HTR-8/SVneo (cell line): ENCODE data around the gene PAQR5.
"Not testable (repeated sequence)": the region's sequence is repeated elsewhere in the genome, so short reads cannot be mapped to it uniquely, and the experiment has no call there.

Experiments used
- DNase-seq: peaks from one replicate; pipeline ENCODE4 v3.0.0; 2011; ENCODE audit warnings: low spot score, mixed read lengths; ENCODE audit not compliant: insufficient read length
- FAIRE-seq: peaks from 2 replicates; lab custom pipeline; 2011; peaks lifted over from hg19 to GRCh38; lab: Jason Lieb, UNC

PAQR5 gene

DNA sequence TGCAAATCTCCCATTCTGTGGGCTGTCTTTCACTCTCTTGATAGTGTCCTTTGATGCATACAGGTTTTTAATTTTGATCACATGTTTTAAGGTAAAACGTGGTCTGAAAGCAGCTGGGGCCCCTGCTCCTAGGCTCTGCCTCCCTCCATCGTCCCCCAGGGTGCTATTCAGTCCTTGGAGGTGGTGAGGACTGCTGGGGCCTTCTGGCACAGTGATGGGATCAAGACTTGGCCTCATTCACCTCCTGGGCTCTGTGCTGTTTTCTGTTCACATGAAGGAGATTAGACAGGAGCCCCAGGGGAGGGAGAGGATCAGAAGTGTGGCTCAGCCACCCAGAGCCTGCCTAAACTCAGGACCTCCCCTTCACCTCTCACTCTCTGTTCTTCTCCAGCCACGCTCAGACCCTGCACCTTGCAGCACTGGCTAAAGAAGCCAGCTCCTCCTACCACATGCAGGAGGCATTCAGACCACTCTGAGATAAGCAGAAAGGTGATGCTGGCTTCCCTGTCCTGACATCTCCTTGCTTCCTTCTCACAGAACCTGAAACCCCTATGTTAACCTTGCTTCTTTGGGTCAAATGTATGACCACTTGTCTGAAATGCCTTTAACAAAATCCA, 43.9 kb downstream of the PAQR5 start:
- FAIRE-seq = no peak

GRCh38 chr15:69343133-69343532, 44.4 kb downstream of the PAQR5 start:
- DNase-seq (no peak), FAIRE-seq (no peak)

More for the DNA sequence above, 43.9 kb downstream of the PAQR5 start:
- DNase-seq = no peak

- no peak for FAIRE-seq
- DNase-seq = no peak
Observed at GRCh38 chr15:69344238-69344637, 45.5 kb downstream of the PAQR5 start.

DNA sequence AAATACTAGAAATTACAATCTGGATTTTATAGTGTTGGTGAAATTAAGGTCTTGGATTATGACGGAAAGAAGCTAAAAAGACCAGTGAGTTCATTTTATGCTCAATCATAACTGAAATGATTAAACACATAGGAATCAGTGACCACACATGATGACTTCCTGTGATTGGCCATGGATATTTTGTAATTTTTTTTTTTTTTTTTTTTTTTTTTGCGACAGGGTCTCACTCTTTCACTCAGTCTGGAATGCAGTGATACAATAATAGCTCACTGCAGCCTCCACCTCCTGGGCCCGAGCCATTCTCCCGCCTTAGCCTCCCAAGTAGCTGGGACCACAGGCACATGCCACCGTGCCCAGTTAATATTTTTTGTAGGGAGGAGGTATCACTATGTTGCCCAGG, 47.4 kb downstream of the PAQR5 start:
- FAIRE-seq (peak; percentile 4), DNase-seq (no peak)

DNA sequence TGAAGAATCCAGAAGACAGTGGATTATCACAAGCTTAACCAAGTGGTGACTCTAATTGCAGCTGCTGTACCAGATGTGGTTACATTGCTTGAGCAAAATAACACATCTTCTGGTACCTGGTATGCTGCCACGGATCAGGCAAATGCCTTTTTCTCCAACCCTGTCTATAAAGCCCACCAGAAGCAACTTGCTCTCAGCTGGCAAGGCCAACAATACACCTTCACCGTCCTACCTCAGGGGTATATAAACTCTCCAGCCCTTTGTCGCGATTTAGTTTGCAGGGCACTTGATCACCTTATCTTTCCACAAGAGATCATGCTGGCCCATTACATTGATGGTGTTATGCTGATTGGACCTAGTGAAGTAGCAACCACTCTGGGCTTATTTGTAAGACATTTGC, 52.6 kb downstream of the PAQR5 start:
- DNase-seq (no peak), FAIRE-seq (no peak)

DNA sequence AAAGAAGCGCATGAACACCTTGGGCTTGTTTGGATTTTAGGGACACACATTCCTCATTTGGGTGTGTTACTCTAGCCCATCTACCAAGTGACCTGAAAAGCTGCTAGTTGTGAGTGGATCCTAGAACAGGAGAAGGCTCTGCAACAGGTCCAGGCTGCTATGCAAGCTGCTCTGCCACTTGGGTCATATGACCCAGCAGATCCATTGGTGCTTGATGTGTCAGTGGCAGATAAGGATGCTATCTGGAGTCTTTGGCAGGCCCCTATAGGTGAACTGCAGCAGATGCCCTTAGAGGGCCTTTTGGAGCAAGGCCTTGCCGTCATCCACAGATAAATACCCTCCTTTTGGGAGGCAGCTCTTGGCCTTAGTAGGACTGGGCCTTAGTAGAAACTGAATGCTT, 53.2 kb downstream of the PAQR5 start:
- no peak for DNase-seq
- FAIRE-seq = no peak

DNA sequence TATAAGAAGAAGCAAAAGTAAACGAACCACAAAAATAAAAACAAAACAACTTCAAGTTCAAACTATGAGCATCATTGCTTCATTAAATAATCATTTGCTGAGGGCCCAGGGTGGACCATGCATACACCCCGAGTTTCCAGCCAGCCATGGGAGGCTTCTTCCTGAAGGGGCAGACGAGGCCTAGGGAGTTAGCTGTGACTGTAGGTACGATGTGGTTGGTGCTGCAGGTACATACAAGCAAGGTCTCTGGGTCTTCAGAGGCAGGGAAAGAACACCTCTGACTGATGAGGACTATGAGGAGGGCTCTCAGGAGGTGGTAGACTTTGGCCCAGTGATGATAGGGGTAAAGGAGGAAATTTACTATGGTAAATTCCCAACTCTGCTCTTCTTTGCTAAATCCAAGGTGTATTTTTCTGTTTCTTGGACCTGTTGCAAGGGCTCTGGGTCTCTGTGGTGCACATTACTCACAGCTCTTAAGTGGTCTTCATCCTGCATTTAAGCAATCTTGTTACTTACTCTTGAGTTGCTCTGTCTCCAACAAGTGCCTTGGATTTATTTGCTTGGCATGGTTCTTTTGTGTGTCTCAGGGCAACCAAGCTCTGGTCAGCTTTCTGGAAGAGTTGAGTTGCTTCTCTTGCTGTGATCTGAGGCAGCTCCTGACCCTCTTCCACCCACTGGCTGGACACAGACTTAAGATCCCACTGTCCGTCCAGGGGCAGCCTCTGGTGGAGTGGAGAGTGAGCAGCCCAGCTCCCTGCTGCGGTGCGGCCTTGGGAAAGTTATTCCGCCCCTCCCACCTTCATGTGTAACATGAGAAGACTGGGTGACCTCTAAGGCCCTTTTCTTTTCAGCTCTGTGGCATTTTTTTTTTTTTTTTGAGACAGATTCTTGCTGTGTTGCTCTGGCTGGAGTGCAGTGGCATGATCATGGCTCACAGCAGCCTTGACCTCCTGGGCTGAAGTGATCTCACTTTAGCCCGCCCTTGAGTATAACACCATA, 59.4 kb downstream of the PAQR5 start:
- DNase-seq (peak; percentile 39), FAIRE-seq (peak; percentile 26)

DNA sequence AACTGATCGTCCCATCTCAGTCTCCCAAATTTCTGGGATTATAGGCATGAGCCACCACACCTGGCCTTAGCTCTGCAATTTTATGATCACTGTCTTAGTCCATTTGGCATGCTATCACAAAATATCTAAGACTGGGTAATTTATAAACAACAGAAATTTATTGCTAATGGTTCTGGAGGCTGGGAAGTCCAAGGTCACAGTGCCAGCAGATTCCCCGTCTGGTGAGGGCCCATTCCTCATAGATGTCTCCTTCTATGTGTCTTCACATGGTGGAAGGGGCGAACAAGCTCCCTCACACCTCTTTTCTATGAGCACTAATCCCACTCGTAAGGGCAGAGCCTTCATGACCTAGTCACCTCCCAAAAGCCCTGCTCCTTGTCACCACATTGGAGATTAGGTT, 60.1 kb downstream of the PAQR5 start:
- DNase-seq (no peak), FAIRE-seq (peak; percentile 33)

DNA sequence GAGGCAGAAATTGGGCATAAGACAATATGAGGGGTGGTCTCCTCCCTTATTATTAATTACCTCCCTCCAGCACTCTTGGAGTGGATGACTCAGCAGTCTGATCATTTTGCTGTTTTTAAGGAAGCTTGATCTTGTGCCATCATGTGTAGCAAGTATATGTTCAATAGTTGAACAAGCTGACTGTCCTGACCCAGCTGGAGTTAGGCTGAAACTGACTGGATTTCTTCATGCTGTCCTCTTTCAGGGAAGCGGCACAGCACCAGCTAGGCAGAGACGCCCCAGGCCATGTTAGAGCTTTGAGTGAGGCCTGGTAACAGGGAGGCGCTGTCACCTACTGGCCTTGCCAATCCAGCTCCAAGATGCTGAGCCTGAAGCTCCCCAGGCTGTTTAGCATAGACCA, 61.0 kb downstream of the PAQR5 start:
- no peak for FAIRE-seq
- no peak for DNase-seq

GRCh38 chr15:69360642-69361041, 61.9 kb downstream of the PAQR5 start:
- no peak for FAIRE-seq
- no peak for DNase-seq

DNA sequence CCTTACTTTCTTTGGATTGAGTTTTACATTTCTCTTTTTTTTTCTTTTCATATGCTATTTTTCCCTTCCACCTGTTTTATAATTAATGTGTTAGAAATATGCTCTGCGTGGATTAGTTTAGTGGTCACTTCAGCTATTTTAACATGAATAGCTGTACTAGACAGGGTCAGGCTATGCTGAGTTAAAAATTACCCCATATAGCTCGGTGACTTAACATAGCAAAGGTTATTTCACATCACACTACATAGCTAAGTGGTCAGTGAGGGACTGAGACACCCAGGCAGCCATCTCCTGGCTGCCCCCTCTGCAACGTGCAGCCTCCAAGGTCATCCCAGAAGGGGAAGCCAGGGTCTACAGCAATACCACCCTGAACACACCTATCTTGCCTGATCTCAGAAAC, 68.5 kb downstream of the PAQR5 start:
- DNase-seq = no peak
- no peak for FAIRE-seq

GRCh38 chr15:69369631-69370030, 70.9 kb downstream of the PAQR5 start:
- FAIRE-seq (no peak), DNase-seq (no peak)

GRCh38 chr15:69373406-69373805, 74.7 kb downstream of the PAQR5 start:
- no peak for FAIRE-seq
- DNase-seq = no peak

- FAIRE-seq (no peak), DNase-seq (no peak)
Observed at GRCh38 chr15:69375151-69375790, 76.6 kb downstream of the PAQR5 start.

DNA sequence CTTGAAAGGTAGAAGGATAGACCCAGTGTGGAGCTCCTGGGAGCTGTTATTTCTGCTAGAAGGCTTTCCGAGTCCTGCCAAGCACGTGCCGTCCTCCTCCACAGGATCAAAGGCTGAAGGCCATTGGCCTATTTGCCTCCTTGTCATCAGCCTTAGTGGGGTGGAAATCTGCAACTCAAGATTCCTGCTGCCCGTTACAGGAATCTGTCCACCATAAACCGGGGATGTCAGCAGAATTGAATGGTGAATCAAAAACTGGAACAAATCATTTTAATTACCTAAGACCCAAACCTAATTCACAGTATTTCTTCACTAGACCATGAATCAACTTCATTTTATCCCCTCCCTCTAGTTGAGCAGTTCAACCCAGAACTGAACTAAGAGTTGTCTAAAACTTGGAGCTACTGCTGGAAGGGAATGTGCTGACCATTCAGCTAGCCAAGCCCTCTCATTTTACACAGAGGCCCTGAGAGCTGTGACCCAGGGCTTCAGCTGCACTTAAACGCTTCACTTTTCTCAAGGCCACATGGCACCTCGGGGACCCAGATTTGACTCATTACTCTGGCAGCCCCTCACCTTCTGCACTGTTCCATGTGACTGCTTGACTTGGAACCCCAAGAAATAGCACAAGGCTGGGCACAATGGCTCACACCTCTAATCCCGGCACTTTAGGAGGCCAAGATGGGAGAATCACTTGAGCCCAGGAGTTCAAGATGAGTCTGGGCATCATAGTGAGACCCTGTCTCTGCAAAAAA, 78.7 kb downstream of the PAQR5 start:
- FAIRE-seq = no peak
- no peak for DNase-seq

DNA sequence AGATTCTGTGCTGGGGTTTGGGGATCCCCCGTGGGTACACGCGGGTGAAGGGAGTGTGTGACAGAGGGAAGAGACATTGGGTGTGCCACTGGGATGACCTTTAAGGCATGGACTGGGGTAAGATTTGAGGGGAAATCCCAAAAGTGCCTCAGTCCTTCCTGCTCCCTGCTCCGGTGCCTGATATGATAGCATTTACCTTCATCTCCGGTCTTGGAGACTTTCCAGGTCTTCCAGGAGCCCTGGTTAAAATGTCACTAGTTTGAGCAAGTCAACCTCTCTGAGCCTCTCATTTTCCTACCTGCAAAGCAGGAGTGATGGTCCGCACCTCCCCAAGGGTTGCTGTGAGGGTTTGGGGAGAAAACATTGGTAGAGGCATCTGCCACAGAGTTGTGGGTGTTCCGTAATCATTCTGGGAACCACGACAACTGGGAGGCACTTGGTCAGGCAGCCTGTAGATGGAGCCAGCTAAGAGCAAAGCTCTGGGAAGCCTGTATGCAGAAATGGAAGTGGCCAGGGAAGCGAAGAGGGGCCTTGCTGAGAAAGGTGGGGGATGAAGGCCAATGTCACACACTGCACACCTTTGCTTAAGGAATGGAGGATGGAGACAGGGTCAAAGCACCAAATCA, 81.5 kb downstream of the PAQR5 start:
- FAIRE-seq = peak; percentile 77
- no peak for DNase-seq

GRCh38 chr15:69380726-69381105, 82.0 kb downstream of the PAQR5 start:
- no peak for FAIRE-seq
- DNase-seq = no peak

DNA sequence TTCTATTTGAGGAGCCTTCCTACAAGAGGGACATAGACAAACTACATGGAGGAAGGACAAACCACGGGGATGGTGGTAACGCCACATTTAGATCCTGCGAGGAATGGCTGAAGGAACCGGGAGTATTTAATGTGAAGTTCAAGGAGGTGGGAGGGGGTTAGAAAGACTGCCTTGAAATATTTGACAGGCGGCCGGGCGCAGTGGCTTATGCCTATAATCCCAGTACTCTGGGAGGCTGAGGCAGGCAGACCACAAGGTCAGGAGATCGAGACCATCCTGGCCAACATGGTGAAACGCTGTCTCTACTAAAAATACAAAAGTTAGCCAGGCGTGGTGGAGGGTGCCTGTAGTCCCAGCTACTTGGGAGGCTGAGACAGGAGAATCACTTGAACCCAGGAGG, 83.5 kb downstream of the PAQR5 start:
- DNase-seq, FAIRE-seq: not testable (repeated sequence)

- not testable (repeated sequence) for FAIRE-seq
Observed at GRCh38 chr15:69384066-69384465, 85.4 kb downstream of the PAQR5 start.

More at GRCh38 chr15:69384066-69384465, 85.4 kb downstream of the PAQR5 start:
- DNase-seq = not testable (repeated sequence)
